GM18511 (cell line): ENCODE measurements around the gene PSMD12.
"Not testable (repeated sequence)": the region's sequence is repeated elsewhere in the genome, so short reads cannot be mapped to it uniquely, and the experiment has no call there.

Source experiments
- ATAC-seq: cut with Tn5 transposase; IDR thresholded peaks from one replicate; pipeline ENCODE4 v1.9.1; 2021; ENCODE audit warnings: mild to moderate bottlenecking, moderate library complexity; ENCODE audit not compliant: unreplicated experiment

Gene PSMD12

GRCh38 chr17:67315865-67316264, 50.5 kb downstream of the PSMD12 start:
- no peak for ATAC-seq

GRCh38 chr17:67312265-67312664, 54.1 kb downstream of the PSMD12 start:
- ATAC-seq: no peak

GRCh38 chr17:67311575-67311974, 54.8 kb downstream of the PSMD12 start:
- ATAC-seq: no peak

DNA sequence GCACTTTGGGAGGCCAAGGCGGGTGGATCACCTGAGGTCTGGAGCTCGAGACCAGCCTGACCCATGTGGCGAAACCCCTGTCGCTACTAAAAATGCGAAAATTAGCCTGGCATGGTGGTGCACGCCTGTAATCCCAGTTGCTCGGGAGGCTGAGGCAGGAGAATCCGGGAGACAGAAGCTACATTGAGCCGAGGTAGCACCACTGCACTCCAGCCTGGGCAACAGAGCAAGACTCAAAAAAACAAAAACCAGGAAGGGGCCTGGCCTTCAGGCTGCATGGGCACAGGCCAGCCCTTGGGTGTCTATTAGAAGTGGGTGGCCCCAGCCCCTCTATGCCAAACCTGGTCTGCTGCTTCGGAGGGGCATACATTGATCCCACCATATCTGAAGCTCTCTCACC, 56.0 kb downstream of the PSMD12 start:
- ATAC-seq: no peak

GRCh38 chr17:67305446-67306235, 60.7 kb downstream of the PSMD12 start:
- ATAC-seq: not testable (repeated sequence)

DNA sequence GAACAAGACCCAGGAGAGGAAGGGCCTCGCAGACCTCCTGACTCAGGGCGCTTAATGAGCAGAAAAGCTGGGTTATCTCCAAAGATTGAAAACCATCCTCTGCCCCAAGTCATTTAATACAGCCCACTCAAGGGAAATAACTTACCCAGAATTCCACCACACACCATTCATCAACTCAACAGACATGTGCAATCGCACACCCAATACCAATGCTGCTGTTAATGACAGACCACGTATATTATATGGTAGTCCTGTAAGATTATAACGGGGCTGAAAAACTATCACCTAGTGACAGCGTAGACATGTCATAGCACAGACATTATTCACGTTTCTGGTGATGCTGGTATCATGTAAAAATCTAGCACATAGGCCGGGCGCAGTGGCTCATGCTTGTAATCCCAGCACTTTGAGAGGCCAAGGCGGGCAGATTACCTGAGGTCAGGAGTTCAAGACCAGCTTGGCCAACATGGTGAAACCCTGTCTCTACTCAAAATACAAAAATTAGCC, 68.9 kb downstream of the PSMD12 start:
- no peak for ATAC-seq

DNA sequence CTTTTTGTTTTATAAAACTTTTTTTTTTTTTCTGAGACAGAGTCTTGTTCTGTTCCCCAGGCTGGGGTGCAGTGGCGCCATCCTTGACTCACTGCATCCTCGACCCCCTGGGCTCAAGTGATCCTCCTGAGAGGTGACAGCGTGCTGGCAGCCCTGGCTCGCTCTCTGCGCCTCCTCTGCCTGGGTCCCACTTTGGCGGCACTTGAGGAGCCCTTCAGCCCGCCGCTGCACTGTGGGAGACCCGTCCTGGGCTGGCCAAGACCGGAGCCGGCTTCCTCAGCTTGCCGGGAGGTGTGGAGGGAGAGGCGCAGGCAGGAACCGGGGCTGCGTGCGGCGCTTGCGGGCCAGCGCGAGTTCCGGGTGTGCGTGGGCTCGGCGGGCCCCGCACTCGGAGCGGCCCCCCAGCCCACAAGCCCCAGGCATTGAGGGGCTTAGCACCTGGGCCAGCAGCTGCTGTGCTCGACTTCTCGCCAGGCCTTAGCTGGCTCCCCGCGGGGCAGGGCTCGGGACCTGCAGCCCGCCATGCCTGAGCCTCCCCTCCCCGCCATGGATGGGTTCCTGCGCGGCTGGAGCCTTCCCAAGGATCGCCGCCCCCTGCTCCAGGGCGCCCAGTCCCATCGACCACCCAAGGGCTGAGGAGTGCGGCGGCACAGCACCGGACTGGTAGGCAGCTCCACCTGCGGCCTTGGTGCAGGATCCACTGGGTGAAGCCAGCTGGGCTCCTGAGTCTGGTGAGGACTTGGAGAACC, 71.8 kb downstream of the PSMD12 start:
- ATAC-seq: no peak

DNA sequence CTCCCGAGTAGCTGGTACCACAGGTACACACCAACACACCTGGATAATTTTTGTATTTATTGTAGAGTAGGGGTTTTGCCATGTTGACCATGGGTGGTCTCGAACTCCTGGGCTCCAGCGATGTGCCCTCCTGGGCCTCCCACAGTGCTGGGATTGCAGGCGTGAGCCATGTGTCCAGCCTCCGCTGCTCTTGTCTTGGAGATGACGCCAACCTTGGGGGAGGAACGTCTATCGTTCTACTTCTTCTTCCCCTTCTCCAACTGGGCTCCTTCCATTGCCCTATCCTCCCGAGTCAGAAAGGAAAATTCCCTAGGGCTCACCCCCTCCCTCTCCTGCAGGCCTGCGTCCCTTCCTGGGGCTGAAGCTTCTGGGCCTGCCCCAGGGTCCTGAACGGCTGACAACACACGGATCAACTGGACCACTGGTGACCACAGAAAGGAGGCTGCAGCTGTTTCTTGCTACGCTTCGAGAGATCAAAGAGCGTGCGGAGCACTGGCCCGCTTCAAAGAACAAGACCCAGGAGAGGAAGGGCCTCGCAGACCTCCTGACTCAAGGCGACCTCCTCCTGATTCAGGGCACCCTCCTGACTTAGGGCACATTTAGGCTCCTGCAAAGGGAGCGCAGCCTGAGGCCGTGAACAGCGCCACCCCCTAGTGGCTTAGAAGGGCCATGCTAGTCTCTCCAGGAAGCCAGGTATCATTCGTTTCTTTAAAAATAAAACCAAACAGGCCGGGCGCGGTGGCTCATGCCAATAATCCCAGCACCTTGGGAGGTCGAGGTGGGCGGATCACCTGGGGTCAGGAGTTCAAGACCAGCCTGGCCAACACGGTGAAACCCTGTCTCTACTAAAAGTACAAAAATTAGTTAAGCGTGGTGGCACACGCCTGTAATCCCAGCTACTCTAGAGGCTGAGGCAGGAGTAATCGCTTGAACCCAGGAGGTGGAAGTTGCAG, 72.8 kb downstream of the PSMD12 start:
- peak; percentile 97 for ATAC-seq

DNA sequence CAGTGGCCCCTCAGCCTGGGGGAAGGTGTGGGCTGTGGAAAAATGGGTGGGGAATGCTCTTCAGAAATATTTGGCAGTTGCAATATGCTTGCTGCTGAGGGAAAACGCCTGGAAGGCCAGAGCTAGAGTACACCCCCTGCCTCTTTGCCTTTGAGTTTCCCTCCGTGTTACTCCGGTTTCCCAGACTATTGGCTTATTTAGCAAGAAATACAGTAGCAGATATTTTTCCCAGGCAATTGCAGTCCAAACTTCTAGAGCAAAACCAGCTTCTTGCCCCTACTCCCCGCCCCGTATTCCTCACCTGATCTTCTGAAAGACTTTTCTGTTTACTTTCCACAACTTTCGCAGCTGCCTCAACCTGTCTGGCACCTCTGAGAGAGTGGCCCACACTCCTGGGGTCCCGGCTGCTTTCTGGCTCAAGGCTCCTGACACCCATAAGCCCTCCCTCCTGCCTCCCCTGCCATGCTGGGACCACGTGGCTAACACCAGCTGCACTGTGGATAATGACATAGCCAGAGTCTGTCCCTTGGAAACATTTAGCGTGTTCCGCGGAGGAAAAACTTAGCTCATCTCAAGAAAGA, 75.6 kb downstream of the PSMD12 start:
- no peak for ATAC-seq

DNA sequence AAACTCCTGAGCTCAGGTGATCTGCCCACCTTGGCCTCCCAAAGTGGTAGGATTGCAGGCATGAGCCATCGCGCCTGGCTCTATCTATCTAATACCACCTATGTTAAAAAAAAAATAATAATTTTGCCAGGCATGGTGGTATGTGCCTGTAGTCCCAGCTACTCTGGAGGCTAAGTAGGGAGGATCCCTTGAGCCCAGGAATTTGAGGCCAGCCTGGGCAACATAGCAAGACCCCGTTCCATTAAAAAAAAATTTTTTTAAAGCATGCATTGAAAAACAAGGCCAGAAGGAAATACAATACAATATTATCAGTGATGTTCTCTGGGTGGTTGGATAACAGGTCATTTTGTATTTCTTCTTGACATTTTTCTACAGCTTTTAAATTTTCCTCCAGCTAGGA, 76.1 kb downstream of the PSMD12 start:
- ATAC-seq: no peak

DNA sequence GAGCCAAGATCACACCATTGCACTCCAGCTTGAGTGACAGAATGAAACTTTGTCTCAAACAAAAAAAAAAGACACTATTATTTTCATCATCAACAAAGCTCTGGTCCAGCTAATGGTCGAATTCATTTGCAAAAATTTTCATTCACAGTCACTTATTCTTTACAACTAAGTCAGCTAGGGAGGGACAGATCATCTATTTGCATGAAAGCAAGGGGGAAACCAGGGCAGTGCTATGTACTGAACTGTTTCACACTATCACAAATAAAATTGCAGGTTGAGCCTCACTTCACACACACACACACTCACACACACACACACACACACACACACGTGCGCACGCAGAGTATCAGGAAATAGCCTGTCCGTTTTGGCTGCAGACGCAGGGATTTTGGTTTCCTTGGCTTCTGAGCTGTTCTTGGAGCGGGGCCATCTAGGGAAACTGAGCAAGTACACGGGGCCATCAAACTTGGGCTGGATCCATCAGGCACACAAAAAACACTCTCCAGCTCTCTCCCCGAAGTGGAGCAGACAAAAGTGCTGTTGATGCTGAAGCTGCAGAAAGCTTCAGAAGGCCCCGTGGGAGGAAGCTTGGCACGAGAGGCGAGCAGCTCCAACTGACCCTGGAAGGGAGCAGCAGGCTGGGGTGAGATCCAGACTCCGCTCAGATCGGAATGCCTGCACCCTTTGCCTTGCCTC, 77.0 kb downstream of the PSMD12 start:
- ATAC-seq: no peak
